Activated T-cell treated with anti-CD3 and anti-CD28 coated beads for 24 hours (primary cell): Measurements from ENCODE around the gene CCDC144A.
"Not testable (repeated sequence)": the region's sequence is repeated elsewhere in the genome, so short reads cannot be mapped to it uniquely, and the experiment has no call there.

Source experiments
- DNase-seq: peaks from one replicate; pipeline ENCODE4 v3.0.0-alpha.2; 2020; ENCODE audit warnings: low read depth

CCDC144A gene

DNA sequence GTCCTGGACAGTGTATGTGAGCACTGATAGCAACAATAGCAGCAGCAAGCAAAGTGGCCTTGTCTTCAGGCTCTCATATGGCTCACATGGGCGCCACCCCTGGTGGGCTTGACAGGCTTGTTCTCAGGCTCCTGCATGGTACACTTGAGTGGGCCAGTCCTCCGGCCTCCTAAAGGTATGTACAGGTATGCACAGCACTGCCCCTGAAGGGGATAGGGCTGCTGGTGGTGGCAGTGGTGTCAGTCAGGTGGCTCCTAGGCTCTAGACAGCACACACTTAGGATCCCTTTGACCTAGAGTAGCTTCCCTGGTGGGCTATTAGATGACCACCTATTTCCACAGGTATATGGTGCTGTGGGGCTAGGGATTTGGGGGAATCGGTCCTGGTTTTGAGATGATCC lies 67.5 kb downstream of the CCDC144A start:
- DNase-seq: not testable (repeated sequence)

DNA sequence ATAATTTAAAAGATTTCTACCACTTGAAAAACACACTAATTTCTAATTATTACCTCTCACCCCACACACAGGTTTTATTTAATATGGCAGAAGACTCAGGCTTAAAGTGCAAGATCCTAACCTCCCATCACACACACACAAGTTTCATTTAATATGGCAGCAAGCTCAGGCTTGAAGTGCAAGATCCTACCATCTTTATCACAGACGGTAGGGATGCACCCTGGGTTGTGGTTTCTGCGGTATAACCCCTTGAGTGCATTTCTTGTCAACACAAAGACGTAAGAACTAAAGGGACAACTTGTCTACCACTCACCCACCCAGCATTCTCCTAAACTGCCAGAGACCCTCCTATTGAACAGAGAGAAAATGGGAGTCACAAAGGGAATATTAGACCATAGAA lies 68.1 kb downstream of the CCDC144A start:
- DNase-seq: not testable (repeated sequence)

DNA sequence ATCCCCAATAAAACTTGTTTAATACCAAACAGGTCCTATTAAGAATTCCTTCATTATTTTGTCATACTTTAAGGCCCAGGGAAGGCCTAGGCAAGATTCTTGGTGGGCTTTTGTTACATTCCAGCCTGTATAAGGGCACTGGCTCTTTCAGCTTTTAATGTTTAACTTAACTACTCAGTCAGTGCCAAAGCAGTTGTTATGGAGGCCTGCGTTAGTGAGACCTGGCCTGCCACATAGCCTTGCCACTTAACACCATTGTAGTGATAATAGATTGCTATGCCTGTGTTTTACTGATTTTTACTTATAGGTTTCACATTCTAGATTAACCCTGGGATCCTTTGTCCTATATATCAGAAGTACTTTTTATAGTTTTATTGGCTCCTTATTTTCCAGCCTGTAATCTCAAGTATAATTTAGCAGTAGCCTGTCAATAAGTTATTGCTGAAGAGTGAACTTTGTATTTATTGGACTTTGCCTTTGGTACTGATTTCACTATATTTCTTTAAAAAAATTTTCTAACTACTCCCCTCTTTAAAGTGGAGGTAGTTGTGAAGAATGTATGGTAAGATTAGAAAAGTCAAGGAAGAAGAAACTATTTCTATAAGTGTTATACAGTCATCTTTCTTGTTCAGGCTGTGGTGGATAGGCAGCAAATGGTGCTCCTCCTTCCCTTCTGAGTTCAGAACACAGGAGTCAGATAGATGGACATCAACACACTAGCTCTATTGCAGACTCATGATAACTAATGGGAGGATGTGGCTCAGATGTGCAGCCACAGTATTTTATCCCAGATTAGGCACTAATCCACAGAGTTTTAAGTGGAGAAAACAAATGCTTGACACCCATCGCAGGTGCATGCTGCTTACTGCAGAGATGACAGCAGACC lies 78.5 kb downstream of the CCDC144A start:
- not testable (repeated sequence) for DNase-seq

DNA sequence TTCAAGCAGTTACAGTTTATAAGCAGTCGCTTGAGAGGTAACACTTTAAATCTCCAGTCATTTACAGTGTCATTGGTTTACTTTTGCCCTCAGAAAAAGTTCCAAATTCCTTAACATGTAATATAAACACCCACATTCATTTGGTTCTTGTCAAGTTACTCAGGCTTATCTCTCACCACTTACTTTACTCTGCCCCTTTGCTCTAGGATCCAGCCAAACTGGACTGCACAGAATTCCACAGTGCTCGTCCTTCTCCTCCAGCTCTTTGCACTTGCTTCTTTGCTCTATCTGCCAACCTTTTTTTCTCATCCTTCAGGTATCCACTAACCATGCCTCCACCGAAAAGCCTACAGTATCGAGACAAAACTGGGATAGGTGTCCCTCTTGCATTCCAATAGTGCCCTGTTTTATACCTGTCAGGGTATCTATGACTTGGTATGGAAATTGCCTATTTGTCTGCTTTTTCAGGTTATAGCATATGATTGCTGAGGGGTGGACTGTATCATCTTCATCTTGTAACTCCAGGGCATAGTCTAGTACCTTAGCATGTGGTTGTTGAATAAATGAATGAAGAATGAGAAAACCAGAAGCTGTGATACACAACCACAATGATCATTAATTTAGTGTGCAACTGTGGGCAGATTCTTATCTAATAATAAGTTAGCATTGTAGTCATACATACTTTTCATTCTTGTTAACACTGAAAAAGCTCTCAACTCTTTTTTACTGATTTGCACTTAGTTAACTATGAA lies 82.5 kb downstream of the CCDC144A start:
- DNase-seq: not testable (repeated sequence)

- DNase-seq: not testable (repeated sequence)
Observed at GRCh38 chr17:16773146-16773522, 83.1 kb downstream of the CCDC144A start.

- DNase-seq: not testable (repeated sequence)
Observed at GRCh38 chr17:16787851-16788250, 97.8 kb downstream of the CCDC144A start.

- DNase-seq: not testable (repeated sequence)
Observed at GRCh38 chr17:16788889-16789536, 99.0 kb downstream of the CCDC144A start.

DNA sequence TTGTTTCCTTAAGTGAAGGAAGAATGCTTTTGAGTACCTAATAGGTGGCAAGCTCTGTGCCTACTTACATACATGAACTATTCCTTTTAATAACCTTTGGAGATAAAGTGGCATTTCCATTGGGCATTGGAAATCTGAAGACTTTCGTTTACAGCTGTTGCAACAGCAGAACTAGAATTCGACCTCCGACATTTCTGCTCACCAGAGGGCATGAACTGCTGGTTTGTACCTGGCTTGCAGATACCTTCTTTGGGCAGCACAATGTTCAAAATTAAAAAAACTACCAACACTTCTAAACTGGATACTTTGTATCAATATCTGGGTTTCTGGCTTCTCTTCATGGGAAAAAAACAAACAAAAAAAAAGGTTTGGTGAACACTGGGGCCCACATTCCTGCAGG lies 99.6 kb downstream of the CCDC144A start:
- not testable (repeated sequence) for DNase-seq

- not testable (repeated sequence) for DNase-seq
Observed at GRCh38 chr17:16790313-16790871, 100.4 kb downstream of the CCDC144A start.

GRCh38 chr17:16794215-16794614 lies 104.2 kb downstream of the CCDC144A start:
- DNase-seq: not testable (repeated sequence)

DNA sequence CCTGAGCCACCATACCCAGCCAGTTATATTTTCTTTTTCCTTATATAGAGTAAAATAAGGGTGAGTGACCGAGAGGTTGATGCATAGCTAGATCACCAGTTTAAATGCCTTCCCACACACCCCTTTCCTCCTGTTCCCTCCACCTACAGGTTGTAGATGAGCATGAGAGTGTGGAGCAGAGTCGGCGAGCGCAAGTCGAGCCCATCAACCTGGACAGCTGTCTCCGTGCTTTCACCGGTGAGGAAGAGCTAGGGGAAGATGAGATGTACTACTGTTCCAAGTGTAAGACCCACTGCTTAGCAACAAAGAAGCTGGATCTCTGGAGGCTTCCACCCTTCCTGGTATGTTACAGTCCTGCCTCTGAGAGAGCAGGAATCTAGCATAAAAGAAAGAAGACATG lies 105.9 kb downstream of the CCDC144A start:
- DNase-seq: not testable (repeated sequence)

DNA sequence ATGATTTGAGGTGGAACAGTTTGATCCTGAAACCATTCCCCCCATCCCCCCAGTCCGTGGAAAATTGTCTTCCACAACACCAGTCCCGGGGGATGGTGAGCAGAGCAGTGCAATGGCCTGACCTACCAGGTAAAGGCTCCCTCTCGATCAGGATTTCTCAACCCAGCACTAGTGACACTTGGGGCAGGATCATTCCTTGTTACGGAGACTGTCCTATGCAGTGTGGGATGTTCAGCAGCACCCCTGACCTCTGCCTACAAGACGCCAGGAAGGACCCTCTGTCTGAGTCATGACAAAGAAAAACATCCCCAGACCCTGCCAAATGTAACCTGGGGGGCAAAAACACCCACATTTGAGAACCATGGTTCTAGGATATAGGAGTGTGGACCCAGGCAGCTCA lies 114.8 kb downstream of the CCDC144A start:
- DNase-seq: not testable (repeated sequence)

GRCh38 chr17:16806599-16806998 lies 116.6 kb downstream of the CCDC144A start:
- not testable (repeated sequence) for DNase-seq

- not testable (repeated sequence) for DNase-seq
Observed at GRCh38 chr17:16807620-16808019, 117.6 kb downstream of the CCDC144A start.

DNA sequence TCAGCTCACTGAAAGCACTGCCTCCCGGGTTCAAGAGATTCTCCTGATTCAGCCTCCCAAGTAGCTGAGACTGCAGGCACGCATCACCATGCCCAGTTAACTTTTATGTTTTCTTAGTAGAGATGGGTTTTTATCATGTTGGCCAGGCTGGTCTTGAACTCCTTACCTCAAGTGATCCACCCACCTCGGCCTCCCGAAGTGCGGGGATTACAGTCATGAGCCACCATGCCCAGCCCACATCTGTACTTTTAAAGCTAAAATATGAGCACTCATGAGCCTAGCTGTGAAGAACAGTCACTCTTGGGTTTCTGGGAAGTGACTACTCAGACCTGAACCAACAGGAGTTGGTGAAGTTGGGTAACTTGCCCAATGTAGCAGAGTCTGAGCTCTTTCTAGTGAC lies 120.2 kb downstream of the CCDC144A start:
- DNase-seq: not testable (repeated sequence)

DNA sequence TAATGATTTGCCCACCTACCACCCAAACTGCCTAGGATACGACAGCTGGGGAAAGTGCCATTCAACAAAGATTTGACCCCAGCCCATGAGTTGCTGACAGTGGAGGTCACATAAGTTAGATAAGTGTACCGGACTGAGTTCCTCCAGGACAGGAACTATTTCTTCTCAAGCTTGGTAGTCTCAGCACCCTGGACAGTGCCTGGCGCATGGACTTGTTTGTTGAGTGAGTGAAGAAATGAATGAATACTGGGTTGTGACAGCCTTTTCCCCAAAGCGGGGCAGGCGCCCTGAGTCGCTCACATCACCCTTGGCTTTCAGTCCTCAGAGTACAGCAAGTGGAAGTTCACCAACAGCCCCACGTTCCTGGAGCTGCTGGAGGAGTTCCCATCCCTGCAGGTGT lies 122.1 kb downstream of the CCDC144A start:
- DNase-seq: not testable (repeated sequence)

DNA sequence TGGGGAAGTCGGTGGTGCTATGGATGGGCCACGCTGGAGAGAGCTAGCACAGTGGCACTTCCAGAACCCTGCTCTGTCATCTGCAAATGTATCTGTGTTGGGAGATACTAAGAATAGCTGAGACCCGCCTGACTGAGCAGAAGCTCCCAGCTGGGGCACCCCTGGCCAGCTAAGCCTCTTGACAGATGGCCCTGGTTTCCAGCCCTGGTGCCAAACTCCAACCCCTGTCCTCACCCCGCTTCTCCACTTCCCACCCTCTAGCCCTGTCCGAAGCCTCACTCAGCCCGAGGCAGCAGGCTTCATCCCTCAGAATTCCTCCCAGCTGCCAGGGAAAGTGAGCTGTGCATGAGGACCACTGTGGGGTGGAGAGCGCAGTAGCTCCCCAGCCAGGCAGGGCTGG lies 124.4 kb downstream of the CCDC144A start:
- no peak for DNase-seq

GRCh38 chr17:16817201-16817600 lies 127.2 kb downstream of the CCDC144A start:
- DNase-seq: no peak

GRCh38 chr17:16817940-16818339 lies 127.9 kb downstream of the CCDC144A start:
- DNase-seq: not testable (repeated sequence)

DNA sequence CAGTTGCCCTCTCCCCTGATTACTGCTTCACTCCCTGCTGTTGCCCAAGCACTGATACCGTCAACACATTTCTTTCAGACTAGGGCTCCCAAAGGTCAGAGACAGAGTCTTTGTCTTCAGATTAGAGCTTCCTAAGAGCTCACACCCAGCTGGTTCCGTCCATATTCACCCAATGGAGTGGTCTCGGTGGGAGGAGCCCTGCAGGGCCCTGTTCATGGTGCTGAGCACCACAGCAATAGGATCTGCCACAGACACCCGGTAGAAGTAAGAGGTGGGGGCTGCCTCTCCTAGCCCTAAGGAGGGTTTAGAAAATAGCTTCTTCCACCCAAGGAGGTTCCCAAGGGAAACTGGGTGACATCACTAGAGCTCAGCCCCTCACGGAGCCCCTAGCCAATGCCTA lies 128.3 kb downstream of the CCDC144A start:
- DNase-seq: no peak

DNA sequence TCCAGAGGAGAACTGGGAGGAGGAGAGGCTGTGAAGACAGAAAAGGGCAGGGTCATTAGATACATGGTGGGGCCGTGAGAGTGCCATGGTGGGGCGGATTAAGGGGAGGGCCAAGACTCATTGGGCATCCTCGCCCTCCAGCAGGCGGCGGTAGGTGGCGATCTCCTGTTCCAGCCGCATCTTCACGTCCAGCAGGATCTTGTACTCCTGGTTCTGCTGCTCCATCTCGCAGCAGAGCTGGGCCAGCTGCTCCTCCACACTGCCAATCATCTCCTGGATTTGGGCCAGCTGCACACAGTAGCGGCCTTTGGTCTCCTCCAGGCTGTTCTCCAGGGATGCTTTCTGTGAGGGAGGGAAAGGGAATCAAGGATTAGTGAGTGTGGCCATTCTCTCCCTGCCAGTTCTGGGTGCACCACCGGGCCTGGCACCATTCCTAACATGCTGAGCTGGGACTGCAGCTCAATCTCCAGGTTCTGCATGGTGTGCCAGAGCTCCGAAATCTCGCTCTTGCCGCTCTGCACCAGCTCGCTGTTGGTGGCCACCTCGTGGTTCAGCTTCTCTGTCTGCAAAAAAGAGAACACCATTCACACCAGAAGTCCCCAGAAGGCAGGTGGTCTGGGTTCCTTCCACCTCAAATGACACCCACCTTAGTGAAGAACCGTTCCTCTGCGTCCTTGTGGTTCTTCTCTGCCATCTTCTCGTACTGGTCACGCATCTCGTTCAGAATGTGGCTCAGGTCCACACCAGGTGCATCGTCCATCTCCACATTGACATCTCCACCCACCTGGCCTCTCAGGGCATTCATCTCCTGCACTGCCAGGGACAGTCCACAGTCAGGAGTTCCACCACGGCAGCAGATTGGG lies 129.0 kb downstream of the CCDC144A start:
- DNase-seq: no peak
